GM12872 (cell line): ENCODE data around the gene PTGIS.

Experiments
- TF ChIP-seq, protein P1 (sequence below): IDR thresholded peaks from 3 replicates; pipeline ENCODE4 v1.5.1; 2011; ENCODE audit warnings: low read depth, mild to moderate bottlenecking, low read length, moderate library complexity; ENCODE audit not compliant: insufficient read depth

The PTGIS gene

DNA sequence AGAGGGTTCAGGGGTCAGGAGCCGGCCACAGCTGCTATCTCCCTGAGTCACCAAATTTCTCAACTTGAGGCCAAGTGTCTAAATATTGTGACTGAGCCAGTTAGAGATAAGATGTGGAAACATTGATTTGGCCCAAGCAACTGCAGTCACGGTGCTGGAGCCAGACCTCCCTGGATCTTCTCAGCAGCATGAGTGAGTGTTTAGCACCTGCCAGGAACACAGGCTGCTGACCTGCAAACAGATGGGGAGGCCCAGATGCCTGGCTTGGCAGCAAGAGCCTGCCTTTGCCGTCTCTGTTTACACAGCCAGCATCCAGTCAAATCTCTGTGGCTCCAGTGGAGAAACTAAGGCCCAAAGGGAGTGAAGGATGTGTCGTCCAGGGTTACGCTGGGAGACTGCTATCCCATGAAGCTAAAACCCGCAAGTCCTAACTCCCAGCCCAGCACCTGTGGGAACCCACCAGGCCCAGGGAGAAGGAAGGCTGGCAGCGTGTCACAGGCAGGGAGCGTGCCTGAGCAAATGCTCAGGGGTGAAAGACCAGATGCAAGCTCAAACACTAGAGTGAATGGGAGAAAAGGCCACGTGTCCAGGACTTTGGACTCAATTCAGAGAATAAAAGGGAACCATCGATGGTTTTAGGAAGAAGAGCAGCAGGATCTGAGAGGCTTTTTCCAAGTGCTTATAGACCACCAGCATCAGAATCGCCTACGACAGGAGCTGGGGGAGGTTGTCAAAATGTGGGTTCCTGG, 15.9 kb upstream of the PTGIS start:
- TF ChIP-seq, protein P1, sequence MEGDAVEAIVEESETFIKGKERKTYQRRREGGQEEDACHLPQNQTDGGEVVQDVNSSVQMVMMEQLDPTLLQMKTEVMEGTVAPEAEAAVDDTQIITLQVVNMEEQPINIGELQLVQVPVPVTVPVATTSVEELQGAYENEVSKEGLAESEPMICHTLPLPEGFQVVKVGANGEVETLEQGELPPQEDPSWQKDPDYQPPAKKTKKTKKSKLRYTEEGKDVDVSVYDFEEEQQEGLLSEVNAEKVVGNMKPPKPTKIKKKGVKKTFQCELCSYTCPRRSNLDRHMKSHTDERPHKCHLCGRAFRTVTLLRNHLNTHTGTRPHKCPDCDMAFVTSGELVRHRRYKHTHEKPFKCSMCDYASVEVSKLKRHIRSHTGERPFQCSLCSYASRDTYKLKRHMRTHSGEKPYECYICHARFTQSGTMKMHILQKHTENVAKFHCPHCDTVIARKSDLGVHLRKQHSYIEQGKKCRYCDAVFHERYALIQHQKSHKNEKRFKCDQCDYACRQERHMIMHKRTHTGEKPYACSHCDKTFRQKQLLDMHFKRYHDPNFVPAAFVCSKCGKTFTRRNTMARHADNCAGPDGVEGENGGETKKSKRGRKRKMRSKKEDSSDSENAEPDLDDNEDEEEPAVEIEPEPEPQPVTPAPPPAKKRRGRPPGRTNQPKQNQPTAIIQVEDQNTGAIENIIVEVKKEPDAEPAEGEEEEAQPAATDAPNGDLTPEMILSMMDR, result no peak

GRCh38 chr20:49583343-49583668, 15.4 kb upstream of the PTGIS start:
- TF ChIP-seq, protein P1, result no peak

GRCh38 chr20:49582413-49583334, 14.7 kb upstream of the PTGIS start:
- TF ChIP-seq, protein P1, result no peak

DNA sequence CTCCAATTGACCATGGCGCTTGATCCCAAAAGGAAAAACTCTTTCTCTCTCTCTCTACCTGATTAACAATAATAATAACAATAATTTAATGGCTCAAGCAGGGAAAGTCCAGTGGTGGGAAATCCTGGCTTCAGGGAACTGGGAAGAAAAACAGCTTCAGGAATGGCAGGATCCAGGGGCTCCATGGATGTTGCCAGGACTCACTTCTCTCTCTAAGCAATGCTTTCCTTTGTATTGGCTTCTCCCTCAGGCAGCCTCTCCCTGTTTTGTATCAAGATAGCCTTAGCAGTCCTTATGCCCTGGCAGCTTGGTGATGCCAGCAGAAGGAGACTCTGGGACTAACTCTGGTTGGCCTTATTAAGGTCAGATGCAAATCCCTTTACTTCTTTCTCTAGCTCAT, 13.5 kb upstream of the PTGIS start:
- TF ChIP-seq, protein P1, result no peak

DNA sequence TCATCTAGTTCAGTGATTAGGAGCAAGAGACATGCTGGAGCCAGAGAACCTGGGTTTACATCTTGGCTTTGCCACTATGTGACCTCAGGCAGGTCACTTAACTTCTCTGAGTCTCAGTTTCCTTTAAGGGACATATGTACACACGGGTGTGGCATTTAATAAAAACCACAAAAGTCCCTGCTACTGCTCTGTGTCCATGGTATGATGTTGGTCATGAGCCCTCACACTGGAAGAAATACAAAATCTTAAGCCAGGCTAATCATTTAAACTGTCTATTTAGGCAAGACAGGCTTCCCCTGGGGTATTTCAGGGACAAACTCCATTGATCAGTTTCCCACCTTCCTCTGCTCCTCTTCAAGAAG, 12.9 kb upstream of the PTGIS start:
- TF ChIP-seq, protein P1, result no peak

- TF ChIP-seq, protein P1, result no peak
Observed at GRCh38 chr20:49579874-49580812, 12.2 kb upstream of the PTGIS start.

GRCh38 chr20:49579195-49579594, 11.3 kb upstream of the PTGIS start:
- TF ChIP-seq, protein P1, result no peak
